ENCODE results near the gene MEGF10.

The MEGF10 gene

DNA sequence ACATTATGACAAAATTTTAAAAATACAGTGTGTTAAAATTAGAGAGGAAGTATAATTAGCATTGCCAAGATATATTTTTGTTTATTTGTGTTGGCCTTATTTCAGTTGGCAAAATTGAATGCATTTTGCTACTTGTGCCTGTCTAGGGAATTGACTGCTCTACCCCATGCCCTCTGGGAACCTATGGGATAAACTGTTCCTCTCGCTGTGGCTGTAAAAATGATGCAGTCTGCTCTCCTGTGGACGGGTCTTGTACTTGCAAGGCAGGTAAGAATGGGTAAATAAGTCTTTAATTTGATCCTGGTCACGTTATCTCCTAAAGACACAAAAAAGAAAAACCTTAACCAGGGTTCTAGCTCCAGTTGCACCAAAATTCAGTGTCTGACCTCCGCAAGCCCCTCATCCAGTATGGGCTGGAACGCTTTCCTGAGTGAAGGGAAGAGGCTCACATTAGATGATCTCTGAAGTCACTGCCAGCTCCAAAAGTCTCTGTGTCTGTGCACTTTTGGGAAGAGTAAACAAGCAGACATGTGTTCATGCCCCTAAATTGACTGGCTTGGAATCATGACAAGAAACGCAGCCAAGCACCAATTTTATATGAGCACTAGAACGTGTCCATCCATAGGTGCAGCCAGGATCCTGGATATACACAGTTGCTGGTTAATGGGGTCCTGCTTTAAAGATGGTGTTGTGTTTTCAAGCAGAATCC, 128.5 kb downstream of the MEGF10 start:
- DNase-seq, result no peak

DNA sequence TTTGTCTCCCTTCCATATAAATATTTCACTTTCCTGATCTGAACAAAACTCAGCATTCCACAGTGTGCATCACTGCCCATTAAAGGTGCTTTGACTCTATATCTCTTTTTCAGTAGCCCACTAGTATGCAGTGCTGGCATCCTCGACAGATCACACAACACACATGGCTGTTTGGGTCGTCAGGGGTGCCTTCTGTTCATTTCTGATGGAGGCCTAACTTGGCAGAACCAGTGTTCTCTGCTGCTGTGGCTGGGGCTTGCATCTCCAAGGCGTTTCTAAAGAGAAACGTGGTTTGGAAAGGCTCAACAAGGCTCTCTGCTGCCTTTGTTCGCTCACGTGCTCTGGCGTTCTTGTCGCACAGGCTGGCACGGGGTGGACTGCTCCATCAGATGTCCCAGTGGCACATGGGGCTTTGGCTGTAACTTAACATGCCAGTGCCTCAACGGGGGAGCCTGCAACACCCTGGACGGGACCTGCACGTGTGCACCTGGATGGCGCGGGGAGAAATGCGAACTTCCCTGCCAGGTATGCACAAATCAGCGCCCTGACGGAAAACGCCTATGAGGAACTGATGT, 129.2 kb downstream of the MEGF10 start:
- no peak for DNase-seq

DNA sequence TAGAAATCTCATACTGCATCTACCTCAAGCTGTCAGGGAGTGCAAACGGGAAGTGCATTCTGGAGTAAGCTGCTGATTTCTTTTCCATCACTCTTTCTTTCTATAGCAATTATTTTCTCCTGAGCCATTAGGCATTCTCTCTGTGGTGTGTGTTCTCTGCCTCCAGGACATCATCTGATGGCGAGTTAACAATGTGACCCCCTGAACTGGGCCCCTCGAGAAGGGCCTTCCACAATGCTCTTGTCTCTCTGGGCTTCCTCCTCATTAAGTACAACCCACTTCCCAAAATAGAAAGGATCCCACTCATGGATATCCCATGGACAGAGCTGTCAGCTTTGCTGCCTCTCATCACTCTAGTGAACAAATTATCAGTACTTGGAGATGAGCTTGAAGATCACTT, 130.2 kb downstream of the MEGF10 start:
- DNase-seq, result no peak

DNA sequence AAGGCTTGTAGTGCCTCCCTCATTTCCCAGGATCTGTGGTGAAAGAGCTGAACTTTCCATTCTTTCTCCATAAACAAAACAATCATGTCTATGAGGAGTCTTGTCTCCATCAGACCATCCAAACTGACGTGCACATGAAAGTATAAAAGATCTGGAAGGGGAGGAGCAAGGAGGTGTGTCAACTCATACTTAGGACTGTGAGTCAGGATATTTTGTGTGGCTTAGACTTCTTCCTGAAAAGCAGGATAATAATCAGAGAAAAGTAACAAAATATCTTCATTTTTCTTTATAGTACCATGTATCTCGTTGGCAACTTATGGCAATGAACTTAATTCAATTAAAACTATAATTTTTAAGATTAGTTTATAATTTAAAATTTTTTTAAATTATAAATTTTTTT, 130.9 kb downstream of the MEGF10 start:
- DNase-seq, result no peak

DNA sequence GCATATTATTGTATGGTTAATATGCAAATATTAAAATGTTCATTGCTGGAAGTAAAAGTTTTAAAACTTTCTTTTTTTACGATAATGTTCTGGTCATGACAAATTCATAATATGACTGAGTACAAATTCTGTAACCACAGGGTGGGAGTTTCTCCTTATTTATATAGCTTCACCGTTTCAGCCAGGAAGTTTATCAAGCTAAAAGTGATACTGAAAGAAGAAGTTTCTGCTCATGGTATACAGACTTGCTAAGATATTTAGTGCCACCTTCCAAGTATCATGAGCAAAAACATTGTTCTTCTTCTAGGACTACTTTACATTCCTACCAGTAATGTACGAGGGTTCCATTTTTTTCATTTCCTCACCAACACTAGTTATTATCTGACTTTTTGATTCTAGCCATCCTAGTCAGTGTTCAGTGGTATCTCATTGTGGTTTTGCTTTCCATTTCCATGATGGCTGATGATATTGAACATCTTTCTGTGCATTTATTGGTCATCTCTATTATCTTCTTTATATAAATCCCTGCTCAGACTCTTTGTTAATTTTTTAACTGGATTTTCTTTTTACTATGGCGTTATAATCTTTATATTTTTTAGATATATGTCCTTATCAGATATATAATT, 132.7 kb downstream of the MEGF10 start:
- DNase-seq, result no peak

GRCh38 chr5:127425037-127425436, 134.4 kb downstream of the MEGF10 start:
- no peak for DNase-seq

- DNase-seq, result no peak
These were observed 135.3 kb downstream of the MEGF10 start for GRCh38 chr5:127425868-127426267.

GRCh38 chr5:127426661-127427060, 136.1 kb downstream of the MEGF10 start:
- DNase-seq, result no peak

DNA sequence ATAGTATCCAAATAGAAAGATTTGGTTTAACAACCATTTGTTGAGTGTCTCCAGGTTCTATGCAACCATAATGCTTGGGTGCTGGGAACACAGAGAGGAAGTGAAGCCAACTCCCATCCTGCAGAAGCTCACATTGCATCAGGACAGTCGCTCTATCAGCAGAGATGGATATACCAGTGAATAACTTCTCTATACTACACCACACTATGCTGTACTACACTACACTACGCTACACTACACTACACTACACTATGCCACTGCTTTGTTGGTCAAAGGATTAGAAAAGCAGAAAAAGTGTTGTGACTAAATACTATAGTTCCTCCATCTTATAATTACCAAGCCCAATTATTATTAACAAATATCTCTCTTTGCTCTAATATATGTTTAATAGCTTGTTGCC, 137.7 kb downstream of the MEGF10 start:
- DNase-seq, result no peak

DNA sequence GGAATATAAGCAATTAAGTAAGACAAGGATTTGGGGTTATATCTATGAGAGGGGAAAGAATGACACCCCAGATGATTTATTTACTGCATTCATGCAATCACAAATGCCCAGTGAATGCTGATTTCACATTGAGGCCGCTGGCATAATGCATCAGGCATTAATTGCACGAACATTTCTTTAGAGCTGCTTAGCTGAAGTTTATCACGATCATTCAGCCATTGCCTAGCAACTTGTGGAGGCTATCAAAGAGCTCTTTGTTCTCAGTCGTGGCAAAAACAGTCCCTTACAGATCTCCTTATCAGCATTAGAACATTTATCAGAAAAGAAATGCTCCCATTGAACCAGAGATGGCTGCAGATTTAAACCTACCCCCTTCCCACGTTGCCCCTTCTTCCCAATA, 138.2 kb downstream of the MEGF10 start:
- DNase-seq, result no peak

- no peak for DNase-seq
These were observed 139.3 kb downstream of the MEGF10 start for GRCh38 chr5:127429928-127430327.

- DNase-seq, result no peak
These were observed 140.0 kb downstream of the MEGF10 start for GRCh38 chr5:127430627-127431026.

DNA sequence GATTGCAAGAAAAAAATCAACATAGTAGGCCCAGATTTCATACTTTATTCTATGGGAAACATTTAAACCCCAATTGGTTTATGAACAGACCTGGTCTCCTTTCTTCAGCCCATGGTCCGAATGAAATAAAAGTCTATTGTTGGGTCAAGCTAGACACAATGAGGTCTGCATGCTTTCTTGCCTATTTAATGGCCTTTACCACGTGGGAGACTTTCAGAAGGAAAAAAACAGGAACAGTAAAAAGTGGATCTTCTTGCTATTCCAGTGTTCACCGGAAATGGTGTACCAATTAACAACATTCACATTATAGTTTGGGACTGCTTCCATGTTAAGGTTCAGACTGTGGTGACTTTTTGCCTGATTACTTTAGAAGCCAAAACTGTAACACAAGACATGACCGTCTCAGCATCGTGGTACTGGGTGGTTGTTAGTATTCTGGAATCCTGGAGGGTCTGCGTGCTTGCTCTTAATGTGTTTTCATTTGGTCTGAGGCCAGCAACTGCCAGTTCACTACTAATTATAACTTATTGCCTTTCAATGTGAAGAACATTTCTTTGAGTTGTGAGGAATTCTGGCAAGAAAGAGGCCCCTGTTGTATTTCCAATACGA, 141.5 kb downstream of the MEGF10 start:
- DNase-seq, result no peak

GRCh38 chr5:127433526-127433925, 142.9 kb downstream of the MEGF10 start:
- no peak for DNase-seq

- no peak for DNase-seq
These were observed 144.0 kb downstream of the MEGF10 start for GRCh38 chr5:127434588-127434987.

GRCh38 chr5:127435821-127436220, 145.2 kb downstream of the MEGF10 start:
- DNase-seq, result no peak

DNA sequence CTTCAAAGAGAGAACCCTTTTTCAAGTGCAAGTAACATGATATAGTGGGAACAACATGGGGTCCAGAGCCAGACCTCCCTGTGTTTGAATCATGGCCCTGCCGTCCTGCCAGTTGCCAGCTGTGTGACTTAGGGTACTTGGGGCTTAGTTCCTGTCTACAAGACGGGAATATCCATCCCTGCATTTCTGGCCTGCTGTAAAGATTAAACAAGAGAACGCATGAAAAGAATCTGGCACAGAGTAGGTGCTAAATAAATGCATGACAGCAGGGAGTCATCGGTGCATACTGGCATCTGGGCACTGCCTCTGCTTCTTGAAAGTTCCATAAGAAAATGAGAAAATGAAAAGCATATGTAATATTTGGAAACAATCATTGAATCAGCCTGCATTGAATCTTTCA, 149.0 kb downstream of the MEGF10 start:
- no peak for DNase-seq

DNA sequence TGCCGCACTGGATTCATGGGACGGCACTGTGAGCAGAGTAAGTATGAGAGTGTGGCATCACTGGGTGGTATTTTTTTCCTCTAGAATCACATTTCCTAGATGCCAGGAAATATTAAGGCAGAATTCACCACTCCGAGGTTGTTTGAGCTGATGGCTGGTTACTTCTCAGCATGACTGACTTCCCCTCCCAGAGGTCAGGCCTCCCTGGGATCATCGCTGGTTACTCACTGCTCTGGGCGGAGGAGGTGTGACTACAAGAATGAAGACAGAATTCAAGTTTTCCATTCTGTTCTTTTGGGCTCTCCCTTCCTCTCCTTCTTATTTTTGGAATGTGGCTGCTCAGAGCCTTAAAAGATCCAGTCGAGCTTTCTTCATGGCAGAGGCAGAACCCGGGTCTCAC, 150.2 kb downstream of the MEGF10 start:
- no peak for DNase-seq

GRCh38 chr5:127441799-127442484, 151.3 kb downstream of the MEGF10 start:
- no peak for DNase-seq

GRCh38 chr5:127444171-127444570, 153.6 kb downstream of the MEGF10 start:
- DNase-seq, result no peak

DNA sequence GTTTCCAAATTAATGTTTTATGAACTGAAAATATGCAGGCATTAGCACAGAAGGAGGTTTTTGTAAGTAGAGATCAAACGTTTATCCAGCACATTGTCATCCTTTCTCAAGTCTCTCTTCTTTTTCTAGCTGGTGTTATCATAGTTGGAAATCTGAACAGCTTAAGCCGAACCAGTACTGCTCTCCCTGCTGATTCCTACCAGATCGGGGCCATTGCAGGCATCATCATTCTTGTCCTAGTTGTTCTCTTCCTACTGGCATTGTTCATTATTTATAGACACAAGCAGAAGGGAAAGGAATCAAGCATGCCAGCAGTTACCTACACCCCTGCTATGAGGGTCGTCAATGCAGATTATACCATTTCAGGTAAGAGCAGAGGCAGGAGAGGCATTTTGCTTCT, 154.7 kb downstream of the MEGF10 start:
- no peak for DNase-seq

GRCh38 chr5:127446626-127447025, 156.0 kb downstream of the MEGF10 start:
- no peak for DNase-seq

GRCh38 chr5:127447827-127448226, 157.2 kb downstream of the MEGF10 start:
- DNase-seq, result no peak

DNA sequence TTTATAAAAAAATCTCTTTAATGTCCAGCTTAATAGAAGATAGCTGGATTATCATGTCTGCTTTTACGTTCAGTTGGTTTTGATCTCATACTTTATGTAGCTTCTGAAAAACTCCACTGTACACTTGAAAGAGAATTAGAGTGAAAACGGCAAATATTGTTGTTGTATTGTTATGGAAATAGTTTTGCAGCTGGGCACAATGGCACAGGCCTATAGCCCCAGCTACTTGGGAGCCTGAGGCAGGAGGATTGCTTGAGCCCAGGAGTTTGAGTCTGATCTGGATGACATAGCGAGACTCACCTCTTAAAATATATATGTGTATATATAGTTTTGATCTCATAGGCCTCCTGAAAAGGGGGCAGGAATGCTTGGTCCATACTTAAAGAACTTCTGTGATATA, 159.4 kb downstream of the MEGF10 start:
- DNase-seq, result no peak

All from 8988T (cell line).